ENCODE measurements around the gene UBR4. TPM values are rescaled to one million over a fixed set of nuclear protein-coding genes. Genes with fewer than 3 reads are reported as not detected.
"Not testable (repeated sequence)": the region's sequence is repeated elsewhere in the genome, so short reads cannot be mapped to it uniquely, and the experiment has no call there.

UBR4 gene
- total RNA-seq, 1 donor from 2014 or later: 223 TPM

GRCh38 chr1:19220080-19220846 lies 10.2 kb upstream of the UBR4 start:
- Mint-ChIP-seq H3K36me3 (ENCODE audit: low read depth, unreplicated experiment) (peaks cover 37% of the 10 kb centered on the region), H3K4me3 (ENCODE audit: unreplicated experiment) (peak overlapping the region; percentile 22), H3K4me1 (ENCODE audit: unreplicated experiment) (no peaks in the 10 kb centered on the region), H3K27me3 (ENCODE audit: unreplicated experiment) (peaks cover 5% of the 10 kb centered on the region), H3K9me3 (ENCODE audit: unreplicated experiment) (no peaks in the 10 kb centered on the region), H3K27ac (ENCODE audit: unreplicated experiment) (peak overlapping the region; percentile 53)
- no peak for DNase-seq (ENCODE audit: low spot score)
- TF ChIP-seq CTCF (IDR thresholded peaks at IDR 0.05; ENCODE audit: unreplicated experiment): no peak

GRCh38 chr1:19219451-19219850 lies 9.4 kb upstream of the UBR4 start:
- Mint-ChIP-seq H3K27me3 (ENCODE audit: unreplicated experiment) (peaks cover 5% of the 10 kb centered on the region), H3K4me3 (ENCODE audit: unreplicated experiment) (no peak overlapping the region), H3K27ac (ENCODE audit: unreplicated experiment) (no peak overlapping the region), H3K4me1 (ENCODE audit: unreplicated experiment) (no peaks in the 10 kb centered on the region), H3K9me3 (ENCODE audit: unreplicated experiment) (no peaks in the 10 kb centered on the region), H3K36me3 (ENCODE audit: low read depth, unreplicated experiment) (peaks cover 30% of the 10 kb centered on the region)
- DNase-seq (ENCODE audit: low spot score): no peak
- TF ChIP-seq CTCF (IDR thresholded peaks at IDR 0.05; ENCODE audit: unreplicated experiment): no peak

- H3K9me3 Mint-ChIP-seq (ENCODE audit: unreplicated experiment); H3K4me3 Mint-ChIP-seq (ENCODE audit: unreplicated experiment); H3K4me1 Mint-ChIP-seq (ENCODE audit: unreplicated experiment); H3K27ac Mint-ChIP-seq (ENCODE audit: unreplicated experiment); H3K27me3 Mint-ChIP-seq (ENCODE audit: unreplicated experiment); DNase-seq (ENCODE audit: low spot score): not testable (repeated sequence)
- peaks cover 21% of the 10 kb centered on the region for H3K36me3 Mint-ChIP-seq (ENCODE audit: low read depth, unreplicated experiment)
These were observed 6.5 kb upstream of the UBR4 start for GRCh38 chr1:19216585-19216984.

GRCh38 chr1:19213580-19213979 lies 3.5 kb upstream of the UBR4 start:
- Mint-ChIP-seq H3K27me3 (ENCODE audit: unreplicated experiment) (peaks cover 10% of the 10 kb centered on the region), H3K36me3 (ENCODE audit: low read depth, unreplicated experiment) (peaks cover 16% of the 10 kb centered on the region), H3K4me3 (ENCODE audit: unreplicated experiment) (no peak overlapping the region), H3K4me1 (ENCODE audit: unreplicated experiment) (peaks cover 16% of the 10 kb centered on the region), H3K27ac (ENCODE audit: unreplicated experiment) (no peak overlapping the region), H3K9me3 (ENCODE audit: unreplicated experiment) (no peaks in the 10 kb centered on the region)
- DNase-seq (ENCODE audit: low spot score): no peak
- no peak for TF ChIP-seq CTCF (IDR thresholded peaks at IDR 0.05; ENCODE audit: unreplicated experiment)

- Mint-ChIP-seq H3K4me1 (ENCODE audit: unreplicated experiment) (peaks cover 26% of the 10 kb centered on the region), H3K9me3 (ENCODE audit: unreplicated experiment) (no peaks in the 10 kb centered on the region), H3K27ac (ENCODE audit: unreplicated experiment) (peak overlapping the region; percentile 7), H3K36me3 (ENCODE audit: low read depth, unreplicated experiment) (peaks cover 16% of the 10 kb centered on the region), H3K4me3 (ENCODE audit: unreplicated experiment) (no peak overlapping the region), H3K27me3 (ENCODE audit: unreplicated experiment) (peaks cover 10% of the 10 kb centered on the region)
- TF ChIP-seq CTCF (IDR thresholded peaks at IDR 0.05; ENCODE audit: unreplicated experiment): no peak
- DNase-seq (ENCODE audit: low spot score): no peak
These were observed 2.1 kb upstream of the UBR4 start for GRCh38 chr1:19212167-19212566.

Measured in endothelial cell (in vitro differentiated cells).